SH-SY5Y (cell line): ENCODE data around the gene RBKS.

Experiments
- GATA2 ChIP-seq: IDR thresholded peaks from 2 replicates; pipeline ENCODE4 v1.6.1; 2011; ENCODE audit warnings: mild to moderate bottlenecking, low read depth, low read length
- GATA3 ChIP-seq: IDR thresholded peaks from 2 replicates; pipeline ENCODE4 v1.6.1; 2011; ENCODE audit warnings: low read depth, mild to moderate bottlenecking, low read length, moderate library complexity

DNA sequence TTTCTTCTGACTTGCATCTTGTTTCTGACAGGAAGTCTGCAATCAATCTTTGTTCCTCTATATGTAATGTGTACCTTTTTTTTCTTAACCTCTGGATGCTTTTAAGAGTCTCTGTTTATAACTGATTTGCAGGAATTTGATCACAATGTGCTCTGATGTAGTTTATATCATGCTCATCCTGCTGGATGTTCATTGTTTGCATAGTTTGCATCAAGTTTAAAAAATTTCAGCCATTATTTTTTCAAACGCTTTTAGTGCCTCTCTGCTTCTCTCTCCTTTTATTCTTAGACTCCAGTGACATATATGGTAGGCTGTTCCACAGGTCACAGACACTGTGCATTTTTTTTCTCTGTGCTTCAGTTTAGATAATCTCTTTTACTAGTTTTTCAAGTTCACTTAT, 23.9 kb downstream of the RBKS start:
- TF ChIP-seq GATA3 (no peak), GATA2 (no peak)
